Measurements from ENCODE around the gene DYNLRB2. TPM values are rescaled to one million over a fixed set of nuclear protein-coding genes. Genes with fewer than 3 reads are reported as not detected.

The DYNLRB2 gene
- total RNA-seq, 2 experiments from 2014 or later, result not detected

DNA sequence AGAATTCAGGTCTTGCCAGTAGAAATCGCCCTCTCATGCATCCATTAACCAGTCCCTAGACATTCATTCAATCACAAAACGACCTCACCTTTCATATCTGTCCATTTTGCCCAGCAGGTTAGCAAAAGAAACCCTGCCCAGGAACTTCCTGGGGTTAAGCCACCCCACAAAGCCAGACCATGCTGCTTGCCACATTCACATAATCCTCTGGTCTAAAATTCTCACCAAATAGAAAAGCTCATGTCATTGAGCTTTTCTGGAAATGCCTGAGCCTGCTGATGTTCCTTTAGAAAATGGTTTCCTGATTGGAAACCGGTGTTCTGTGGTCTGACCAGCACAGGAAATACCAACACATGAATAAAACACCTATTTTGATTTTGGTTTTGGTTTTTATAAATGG lies 21.6 kb upstream of the DYNLRB2 start:
- CTCF ChIA-PET, result no interaction called here

DNA sequence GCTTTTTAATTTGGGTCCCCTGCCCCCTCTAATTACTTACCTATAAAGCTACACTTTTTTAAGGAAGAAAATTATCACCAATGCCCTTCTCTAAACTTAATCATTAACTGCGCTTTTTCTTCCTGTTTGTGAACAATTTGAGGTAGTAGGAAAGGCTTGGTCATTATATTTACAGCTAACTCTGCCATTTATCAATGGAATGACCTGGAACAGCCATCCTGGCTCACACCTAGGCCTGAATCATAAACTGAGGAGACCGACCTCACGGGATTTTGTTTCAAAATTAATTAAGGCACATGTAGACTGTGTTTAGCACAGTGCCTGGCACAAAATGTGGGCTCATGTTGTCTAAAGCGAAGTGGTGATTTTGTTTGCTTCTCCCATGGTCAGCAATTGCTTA lies 15.4 kb upstream of the DYNLRB2 start:
- Mint-ChIP-seq H3K4me3 (no peak overlapping the region), H3K36me3 (ENCODE audit: low read depth) (no peaks in the 10 kb centered on the region), H3K4me1 (ENCODE audit: low read depth) (peaks cover 11% of the 10 kb centered on the region), H3K27me3 (ENCODE audit: low read depth) (peaks cover 26% of the 10 kb centered on the region), H3K9me3 (ENCODE audit: insufficient read depth) (no peaks in the 10 kb centered on the region), H3K27ac (no peak overlapping the region)
- DNase-seq (no peak), ATAC-seq (no peak)
- ChIA-PET CTCF (interaction anchor here (1.3 to 4.4 kb wide), 11 partner anchors 16 to 308 kb away, joined by 4 to 132 read pairs (median 11); no protein-coding TSS in a partner anchor), POLR2A (no interaction called here)

More for the DNA sequence above, 21.6 kb upstream of the DYNLRB2 start:
- POLR2A ChIA-PET, result no interaction called here
- Mint-ChIP-seq H3K9me3 (ENCODE audit: insufficient read depth) (no peaks in the 10 kb centered on the region), H3K27ac (peak overlapping the region; percentile 0), H3K4me1 (ENCODE audit: low read depth) (peaks cover 16% of the 10 kb centered on the region), H3K36me3 (ENCODE audit: low read depth) (no peaks in the 10 kb centered on the region), H3K4me3 (no peak overlapping the region), H3K27me3 (ENCODE audit: low read depth) (peaks cover 20% of the 10 kb centered on the region)
- ATAC-seq (peak; percentile 30), DNase-seq (no peak)

DNA sequence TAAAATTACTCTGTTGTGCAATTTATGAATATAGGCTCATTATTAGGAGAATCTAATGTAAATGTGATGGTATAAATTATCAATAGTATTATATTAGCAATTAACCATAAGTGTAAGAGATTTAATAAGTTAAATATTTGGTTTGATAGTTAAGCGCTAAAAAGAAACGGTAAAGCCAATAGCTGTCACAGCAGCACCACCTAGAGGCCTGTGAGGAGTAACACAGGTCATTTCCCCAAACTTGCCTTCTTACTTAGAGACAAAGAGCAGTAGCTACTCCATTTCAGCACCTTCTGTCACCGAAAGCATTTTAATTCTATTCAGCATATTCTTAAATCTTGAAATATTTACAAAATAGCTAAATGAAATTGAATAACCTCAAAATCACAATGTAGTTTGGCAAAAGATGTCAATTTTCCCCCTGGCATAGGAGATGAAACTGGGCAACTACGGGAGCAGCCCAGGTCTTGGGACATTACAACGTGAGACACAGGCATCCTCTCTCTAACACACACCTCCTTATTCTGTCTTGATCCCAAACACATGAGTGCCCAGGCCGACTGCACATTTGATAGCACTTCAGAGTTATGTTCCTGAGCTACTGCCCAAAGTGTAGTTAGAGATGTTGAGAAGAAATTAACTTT lies 14.3 kb upstream of the DYNLRB2 start:
- ChIA-PET POLR2A (interaction anchor here (1.0 kb wide), 1 partner anchor 12 kb away, joined by 4 read pairs; no protein-coding TSS in a partner anchor), CTCF (interaction anchor here (0.6 to 4.4 kb wide), 70 partner anchors 9 to 788 kb away, joined by 3 to 132 read pairs (median 5); partner anchors contain the start of genes C16orf46 and GAN)
- DNase-seq, result peak; percentile 72
- Mint-ChIP-seq H3K36me3 (ENCODE audit: low read depth) (no peaks in the 10 kb centered on the region), H3K4me3 (no peak overlapping the region), H3K4me1 (ENCODE audit: low read depth) (peaks cover 11% of the 10 kb centered on the region), H3K27ac (no peak overlapping the region), H3K9me3 (ENCODE audit: insufficient read depth) (no peaks in the 10 kb centered on the region), H3K27me3 (ENCODE audit: low read depth) (peaks cover 26% of the 10 kb centered on the region)
- peak; percentile 57 for ATAC-seq

DNA sequence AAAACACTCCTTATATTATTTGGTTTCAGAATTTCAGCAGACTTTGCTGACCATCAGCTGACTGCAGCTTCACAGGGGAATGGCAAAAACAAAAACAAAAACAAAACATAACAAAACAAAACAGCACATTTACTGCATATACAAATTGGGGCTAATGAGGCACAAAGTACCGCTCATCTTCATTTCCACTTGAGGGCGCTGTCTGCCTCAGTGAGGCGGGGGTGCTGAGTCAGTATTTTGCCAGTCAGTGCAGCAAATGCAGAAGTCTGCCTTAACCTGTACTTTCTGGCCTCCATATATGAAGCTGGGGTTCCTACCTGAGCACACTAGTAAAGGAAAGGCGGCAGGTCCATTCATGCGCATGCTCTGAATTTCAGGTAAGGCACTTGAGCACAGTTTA lies 13.5 kb upstream of the DYNLRB2 start:
- no peaks in the 10 kb centered on the region for H3K9me3 Mint-ChIP-seq (ENCODE audit: insufficient read depth)
- H3K36me3 Mint-ChIP-seq (ENCODE audit: low read depth), result no peaks in the 10 kb centered on the region
- CTCF ChIA-PET, result interaction anchor here (0.7 to 4.4 kb wide), 67 partner anchors 9 to 787 kb away, joined by 3 to 132 read pairs (median 5); partner anchors contain the start of genes C16orf46 and GAN
- DNase-seq (peak; percentile 75), ATAC-seq (peak; percentile 80)
- peaks cover 21% of the 10 kb centered on the region for H3K27me3 Mint-ChIP-seq (ENCODE audit: low read depth)
- peaks cover 11% of the 10 kb centered on the region for H3K4me1 Mint-ChIP-seq (ENCODE audit: low read depth)
- POLR2A ChIA-PET, result interaction anchor here (1.0 kb wide), 1 partner anchor 11 kb away, joined by 4 read pairs; no protein-coding TSS in a partner anchor
- H3K4me3 Mint-ChIP-seq, result no peak overlapping the region
- H3K27ac Mint-ChIP-seq, result no peak overlapping the region

DNA sequence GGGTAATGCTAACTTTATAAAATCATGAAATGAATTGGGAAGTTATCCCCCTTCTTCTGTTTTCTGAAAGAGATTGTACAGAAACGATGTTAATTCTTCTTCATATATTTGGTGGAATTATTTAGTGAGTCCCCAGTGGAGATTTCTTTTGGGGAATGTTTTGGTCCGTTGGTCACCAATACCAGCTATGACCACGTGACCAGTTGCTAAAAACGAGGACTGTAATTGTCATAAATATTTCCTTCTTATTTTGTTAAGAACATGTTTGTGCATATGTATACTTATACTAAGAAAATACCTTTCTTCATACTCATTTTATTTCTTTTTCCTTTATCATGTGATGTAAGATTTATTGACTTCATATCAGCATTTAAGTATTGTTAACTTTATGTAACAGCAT lies 10.3 kb upstream of the DYNLRB2 start:
- H3K9me3 Mint-ChIP-seq (ENCODE audit: insufficient read depth), result no peaks in the 10 kb centered on the region
- CTCF ChIA-PET, result no interaction called here
- H3K36me3 Mint-ChIP-seq (ENCODE audit: low read depth), result no peaks in the 10 kb centered on the region
- DNase-seq (no peak), ATAC-seq (no peak)
- POLR2A ChIA-PET, result no interaction called here
- H3K4me1 Mint-ChIP-seq (ENCODE audit: low read depth), result peaks cover 11% of the 10 kb centered on the region
- no peak overlapping the region for H3K4me3 Mint-ChIP-seq
- peaks cover 23% of the 10 kb centered on the region for H3K27me3 Mint-ChIP-seq (ENCODE audit: low read depth)
- H3K27ac Mint-ChIP-seq, result no peak overlapping the region

DNA sequence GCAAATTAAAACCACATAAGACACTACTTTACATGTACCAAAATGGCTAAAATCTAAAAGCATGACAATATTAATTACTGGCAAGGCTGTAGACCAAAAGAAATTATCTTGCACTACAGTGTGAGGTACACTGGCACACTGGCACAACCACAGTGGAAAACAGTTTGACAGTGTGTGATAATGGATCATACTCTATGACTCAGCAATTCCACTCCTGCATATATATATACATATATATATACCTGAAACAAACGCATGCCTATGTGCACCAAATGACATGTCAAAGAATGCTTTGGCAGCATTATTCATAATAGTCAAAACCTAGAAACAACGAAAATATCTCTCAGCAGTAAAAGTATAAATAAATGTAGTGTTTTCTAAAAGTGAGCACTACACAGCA lies 4.6 kb upstream of the DYNLRB2 start:
- ATAC-seq, result no peak
- POLR2A ChIA-PET, result no interaction called here
- Mint-ChIP-seq H3K4me1 (ENCODE audit: low read depth) (peaks cover 14% of the 10 kb centered on the region), H3K9me3 (ENCODE audit: insufficient read depth) (peaks cover 5% of the 10 kb centered on the region), H3K4me3 (no peak overlapping the region), H3K36me3 (ENCODE audit: low read depth) (peaks cover 10% of the 10 kb centered on the region), H3K27me3 (ENCODE audit: low read depth) (peaks cover 15% of the 10 kb centered on the region), H3K27ac (no peak overlapping the region)
- CTCF ChIA-PET, result no interaction called here
- no peak for DNase-seq

DNA sequence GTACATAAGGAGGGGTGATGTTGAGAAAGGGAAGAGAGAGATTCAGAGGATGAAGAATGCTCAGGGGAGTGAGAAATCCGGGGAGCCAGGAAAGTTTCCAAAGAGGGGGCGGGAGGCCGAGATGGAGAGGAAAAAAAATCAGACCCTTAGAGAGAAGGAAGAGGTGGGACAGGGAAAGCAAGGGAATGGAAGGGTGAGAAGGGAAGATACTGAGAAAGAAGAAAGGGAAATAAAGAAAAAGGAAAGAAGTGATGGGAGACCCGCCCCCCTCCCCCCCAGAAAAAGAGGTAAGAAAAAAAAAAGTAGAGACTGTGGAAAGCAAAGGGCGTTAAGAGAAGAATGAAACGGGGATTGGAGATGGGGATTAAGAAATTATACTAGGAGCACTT lies 507 bp downstream of the DYNLRB2 start:
- peak overlapping the region; percentile 92 for H3K4me3 Mint-ChIP-seq
- ATAC-seq (no peak), DNase-seq (no peak)
- POLR2A ChIA-PET, result interaction anchor here (1.4 kb wide), 1 partner anchor 50 kb away, joined by 3 read pairs; no protein-coding TSS in a partner anchor
- peaks cover 10% of the 10 kb centered on the region for H3K36me3 Mint-ChIP-seq (ENCODE audit: low read depth)
- H3K27me3 Mint-ChIP-seq (ENCODE audit: low read depth), result peaks cover 7% of the 10 kb centered on the region
- H3K4me1 Mint-ChIP-seq (ENCODE audit: low read depth), result peaks cover 18% of the 10 kb centered on the region
- peak overlapping the region; percentile 73 for H3K27ac Mint-ChIP-seq
- CTCF ChIA-PET, result no interaction called here
- peaks cover 6% of the 10 kb centered on the region for H3K9me3 Mint-ChIP-seq (ENCODE audit: insufficient read depth)

DNA sequence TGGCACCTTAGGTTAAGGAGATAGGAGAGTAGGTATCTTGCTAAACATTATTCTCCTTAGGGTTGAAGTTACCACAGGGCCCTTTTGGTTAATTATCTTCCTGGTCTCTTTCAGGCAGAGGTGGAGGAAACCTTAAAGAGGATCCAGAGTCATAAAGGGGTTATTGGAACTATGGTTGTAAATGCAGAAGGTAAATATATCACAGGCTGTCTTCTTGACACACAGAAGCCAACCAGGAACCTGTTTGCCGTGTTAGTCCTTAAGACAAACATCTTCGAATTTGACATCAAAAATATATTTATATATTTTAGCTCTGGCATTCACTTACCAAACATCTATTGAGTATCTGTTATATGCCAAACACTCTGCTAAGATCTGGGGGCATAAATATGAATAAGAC lies 2.4 kb downstream of the DYNLRB2 start:
- no peak overlapping the region for H3K27ac Mint-ChIP-seq
- H3K27me3 Mint-ChIP-seq (ENCODE audit: low read depth), result peaks cover 3% of the 10 kb centered on the region
- POLR2A ChIA-PET, result no interaction called here
- H3K9me3 Mint-ChIP-seq (ENCODE audit: insufficient read depth), result peaks cover 13% of the 10 kb centered on the region
- ATAC-seq (no peak), DNase-seq (no peak)
- CTCF ChIA-PET, result interaction anchor here (1.7 to 3.3 kb wide), 3 partner anchors 10 to 37 kb away, joined by 4 to 22 read pairs (median 8); no protein-coding TSS in a partner anchor
- peaks cover 36% of the 10 kb centered on the region for H3K4me1 Mint-ChIP-seq (ENCODE audit: low read depth)
- H3K36me3 Mint-ChIP-seq (ENCODE audit: low read depth), result peaks cover 12% of the 10 kb centered on the region
- no peak overlapping the region for H3K4me3 Mint-ChIP-seq

DNA sequence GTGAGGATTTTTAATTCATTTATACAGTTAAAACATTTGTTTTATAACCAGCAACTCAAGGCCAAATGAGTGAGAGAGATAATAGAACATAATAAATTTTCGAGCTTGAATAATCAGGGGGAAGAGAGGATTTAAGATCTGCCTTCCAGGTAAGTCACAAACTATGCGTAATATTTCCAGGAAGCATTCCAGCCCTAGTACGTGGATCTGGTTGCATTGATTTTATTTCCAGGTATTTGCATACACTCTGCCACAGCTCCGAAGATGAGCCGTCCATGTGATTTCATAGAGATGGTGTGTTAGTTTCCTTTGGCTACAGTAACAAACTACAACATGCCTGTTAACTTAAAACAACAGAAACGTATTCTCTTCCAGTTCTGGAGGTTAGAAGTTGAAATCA lies 3.5 kb downstream of the DYNLRB2 start:
- ChIA-PET POLR2A (no interaction called here), CTCF (interaction anchor here (2.3 to 3.3 kb wide), 2 partner anchors 18 to 36 kb away, joined by 8 to 22 read pairs; no protein-coding TSS in a partner anchor)
- DNase-seq (no peak), ATAC-seq (no peak)
- peaks cover 12% of the 10 kb centered on the region for H3K36me3 Mint-ChIP-seq (ENCODE audit: low read depth)
- peaks cover 2% of the 10 kb centered on the region for H3K27me3 Mint-ChIP-seq (ENCODE audit: low read depth)
- peaks cover 13% of the 10 kb centered on the region for H3K9me3 Mint-ChIP-seq (ENCODE audit: insufficient read depth)
- no peak overlapping the region for H3K27ac Mint-ChIP-seq
- peaks cover 38% of the 10 kb centered on the region for H3K4me1 Mint-ChIP-seq (ENCODE audit: low read depth)
- no peak overlapping the region for H3K4me3 Mint-ChIP-seq

DNA sequence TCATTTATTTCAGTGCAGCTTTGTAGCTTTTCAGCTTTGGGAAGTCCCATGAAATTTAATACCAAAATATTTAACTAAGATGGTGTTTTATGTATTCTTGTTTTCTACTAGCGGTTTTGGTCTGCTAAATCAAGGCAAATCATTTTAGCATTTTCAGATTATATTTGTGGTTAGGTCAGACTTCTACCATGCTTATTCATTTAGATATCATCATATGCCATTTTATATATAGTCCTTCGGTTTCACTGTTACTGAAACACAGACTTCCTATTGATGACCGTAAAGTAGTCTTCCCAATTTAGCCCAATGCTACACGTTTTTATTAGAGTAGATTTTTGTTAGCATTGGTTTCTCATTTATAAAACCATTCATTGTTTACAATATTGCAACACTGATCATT lies 5.5 kb downstream of the DYNLRB2 start:
- Mint-ChIP-seq H3K27me3 (ENCODE audit: low read depth) (peaks cover 2% of the 10 kb centered on the region), H3K36me3 (ENCODE audit: low read depth) (peaks cover 2% of the 10 kb centered on the region), H3K4me1 (ENCODE audit: low read depth) (peaks cover 24% of the 10 kb centered on the region), H3K27ac (no peak overlapping the region), H3K9me3 (ENCODE audit: insufficient read depth) (peaks cover 8% of the 10 kb centered on the region), H3K4me3 (no peak overlapping the region)
- ChIA-PET POLR2A (no interaction called here), CTCF (interaction anchor here (0.7 kb wide), 1 partner anchor 32 kb away, joined by 3 read pairs; no protein-coding TSS in a partner anchor)
- no peak for DNase-seq
- ATAC-seq, result no peak

DNA sequence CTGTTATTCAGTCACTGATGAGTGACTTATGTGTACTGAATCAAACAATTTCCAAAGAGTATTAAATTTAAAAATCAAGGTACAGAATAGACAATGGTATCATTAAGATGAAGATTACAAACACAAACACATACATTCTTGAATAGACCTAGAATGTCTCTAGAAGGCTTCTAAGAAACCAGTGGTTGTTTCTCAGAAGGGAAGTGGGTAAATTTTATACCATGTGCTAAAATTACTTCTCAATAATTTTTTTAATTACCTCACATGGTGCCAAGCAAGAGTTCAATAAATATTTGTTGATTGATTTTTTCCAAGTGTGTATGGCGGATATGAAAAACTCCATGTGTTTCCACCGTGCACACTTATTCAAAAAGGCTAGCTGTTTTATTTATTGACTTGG lies 6.4 kb downstream of the DYNLRB2 start:
- Mint-ChIP-seq H3K4me1 (ENCODE audit: low read depth) (peaks cover 20% of the 10 kb centered on the region), H3K4me3 (no peak overlapping the region), H3K9me3 (ENCODE audit: insufficient read depth) (peaks cover 8% of the 10 kb centered on the region), H3K36me3 (ENCODE audit: low read depth) (peaks cover 2% of the 10 kb centered on the region), H3K27me3 (ENCODE audit: low read depth) (peaks cover 2% of the 10 kb centered on the region), H3K27ac (no peak overlapping the region)
- ChIA-PET CTCF (interaction anchor here (1.0 kb wide), 1 partner anchor 20 kb away, joined by 3 read pairs; no protein-coding TSS in a partner anchor), POLR2A (interaction anchor here (0.6 kb wide), 1 partner anchor 1275 kb away, joined by 3 read pairs; no protein-coding TSS in a partner anchor)
- DNase-seq (no peak), ATAC-seq (no peak)

DNA sequence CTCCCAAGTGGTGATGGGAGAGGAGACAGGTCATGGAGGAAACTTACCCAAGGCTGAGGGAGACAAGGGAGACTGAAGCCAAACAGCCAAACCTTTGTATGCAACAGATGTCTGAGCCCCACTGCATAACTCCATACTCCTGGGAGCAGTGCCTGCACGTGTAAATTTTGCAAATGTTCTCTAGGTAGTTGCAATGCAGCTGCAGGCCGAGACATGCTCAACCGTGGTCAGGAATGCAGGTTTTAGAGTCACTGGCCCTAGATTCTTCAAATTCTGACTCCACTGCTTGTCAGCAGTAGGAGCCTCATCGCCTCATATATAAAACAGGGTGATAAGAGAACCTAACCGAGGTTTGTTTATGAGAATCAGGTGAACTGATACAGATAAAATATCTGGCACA lies 11.5 kb downstream of the DYNLRB2 start:
- no peak for ATAC-seq
- no peak for DNase-seq
- H3K27ac Mint-ChIP-seq, result no peak overlapping the region
- no peak overlapping the region for H3K4me3 Mint-ChIP-seq
- POLR2A ChIA-PET, result no interaction called here
- CTCF ChIA-PET, result interaction anchor here (0.6 kb wide), 1 partner anchor 114 kb away, joined by 3 read pairs; no protein-coding TSS in a partner anchor
- H3K27me3 Mint-ChIP-seq (ENCODE audit: low read depth), result peaks cover 3% of the 10 kb centered on the region
- peaks cover 35% of the 10 kb centered on the region for H3K4me1 Mint-ChIP-seq (ENCODE audit: low read depth)
- H3K36me3 Mint-ChIP-seq (ENCODE audit: low read depth), result peaks cover 2% of the 10 kb centered on the region
- H3K9me3 Mint-ChIP-seq (ENCODE audit: insufficient read depth), result no peaks in the 10 kb centered on the region

All from activated CD8-positive, alpha-beta T cell treated with anti-CD3 and anti-CD28 coated beads, Interleukin-2, amount 10 ng/mL, durations not matched to agents 7 days and 5 days (primary cell).